ENCODE measurements around the gene DPH5.
"Not testable (repeated sequence)": the region's sequence is repeated elsewhere in the genome, so short reads cannot be mapped to it uniquely, and the experiment has no call there.

DPH5 gene, protein sequence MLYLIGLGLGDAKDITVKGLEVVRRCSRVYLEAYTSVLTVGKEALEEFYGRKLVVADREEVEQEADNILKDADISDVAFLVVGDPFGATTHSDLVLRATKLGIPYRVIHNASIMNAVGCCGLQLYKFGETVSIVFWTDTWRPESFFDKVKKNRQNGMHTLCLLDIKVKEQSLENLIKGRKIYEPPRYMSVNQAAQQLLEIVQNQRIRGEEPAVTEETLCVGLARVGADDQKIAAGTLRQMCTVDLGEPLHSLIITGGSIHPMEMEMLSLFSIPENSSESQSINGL

DNA sequence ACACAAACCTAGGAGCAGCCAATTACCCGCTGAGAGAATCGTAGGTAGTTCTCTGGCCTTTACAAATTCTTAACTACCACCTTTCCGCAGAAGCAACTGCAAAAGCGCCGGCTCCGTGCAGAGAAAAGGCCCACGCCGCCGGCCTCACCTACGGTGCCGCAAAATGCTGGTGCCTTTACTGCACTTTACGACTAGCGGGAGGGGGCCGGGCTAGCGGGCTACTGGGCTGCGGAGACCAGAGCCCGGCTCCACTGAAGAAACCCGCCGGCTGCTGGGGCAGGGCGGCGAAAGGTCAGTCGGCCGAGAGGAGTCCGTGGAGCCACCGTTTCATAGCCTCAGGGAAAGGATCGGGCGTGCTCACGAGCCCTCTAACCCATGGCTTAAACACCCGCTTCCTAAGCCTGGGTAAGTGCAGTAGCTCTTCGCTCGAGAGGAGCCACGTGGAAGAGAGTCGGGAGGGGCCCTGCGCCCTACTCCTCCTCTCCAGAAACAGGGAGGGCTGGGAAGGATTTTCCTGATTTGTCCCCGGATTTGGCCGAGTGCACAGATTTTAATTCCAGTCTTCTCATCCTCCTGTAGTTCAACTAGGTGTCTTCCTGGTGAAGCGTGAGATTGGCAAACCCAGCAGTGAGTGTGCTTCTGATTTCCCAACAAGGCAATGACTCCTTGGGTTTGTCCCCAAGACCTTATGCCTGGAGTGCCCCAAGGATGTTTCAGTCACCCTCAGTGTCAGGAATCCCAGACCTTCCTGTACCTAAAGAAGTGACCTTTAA is at the start of gene DPH5:
Gene DPH5 (minus strand): TSS at position 128 of the 773 bp plus-strand sequence. CDS start 341 bp downstream, outside the sequence.
- DNase-seq (ENCODE audit: low spot score) = peak; percentile 78

DNA sequence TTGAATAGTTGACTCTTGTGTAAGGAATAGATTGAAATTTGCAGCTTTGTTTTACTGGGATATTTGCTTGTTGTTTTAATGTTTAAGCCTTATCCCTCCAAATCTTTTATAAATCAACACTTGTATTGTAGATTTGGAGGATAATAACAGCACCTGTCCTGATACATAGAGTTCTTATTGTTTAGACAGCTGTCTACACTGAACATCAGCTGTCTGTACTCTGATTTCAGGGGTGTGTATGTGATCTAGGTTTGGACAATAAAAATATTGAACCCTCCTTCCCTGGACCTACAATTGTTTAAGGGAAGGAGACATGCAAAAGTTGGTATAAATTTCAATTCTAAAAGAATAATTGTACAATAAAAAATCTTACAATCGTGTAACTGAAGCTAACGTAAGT is 48.3 kb upstream of the DPH5 start:
- DNase-seq (ENCODE audit: low spot score) = no peak

DNA sequence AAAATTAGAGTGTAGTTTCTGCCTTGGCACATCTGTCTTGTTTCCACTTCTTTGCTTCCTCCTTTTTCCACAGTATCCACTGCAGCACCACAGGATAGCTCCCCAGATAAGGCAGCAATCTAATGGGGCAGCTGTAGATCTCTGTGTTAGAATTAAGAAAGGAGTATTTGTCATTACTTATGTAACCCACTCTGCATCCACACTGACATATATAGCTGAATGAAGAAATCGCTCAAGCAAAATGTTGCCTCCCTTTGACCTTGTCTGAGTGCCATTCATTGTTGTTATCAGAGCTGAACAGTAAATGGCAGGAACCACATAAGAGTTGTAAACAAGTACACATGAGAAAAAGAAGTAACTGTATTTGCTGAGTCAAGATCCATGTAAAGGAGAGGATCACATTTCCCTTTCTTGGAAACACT is 45.9 kb upstream of the DPH5 start:
- peak; percentile 9 for DNase-seq (ENCODE audit: low spot score)

DNA sequence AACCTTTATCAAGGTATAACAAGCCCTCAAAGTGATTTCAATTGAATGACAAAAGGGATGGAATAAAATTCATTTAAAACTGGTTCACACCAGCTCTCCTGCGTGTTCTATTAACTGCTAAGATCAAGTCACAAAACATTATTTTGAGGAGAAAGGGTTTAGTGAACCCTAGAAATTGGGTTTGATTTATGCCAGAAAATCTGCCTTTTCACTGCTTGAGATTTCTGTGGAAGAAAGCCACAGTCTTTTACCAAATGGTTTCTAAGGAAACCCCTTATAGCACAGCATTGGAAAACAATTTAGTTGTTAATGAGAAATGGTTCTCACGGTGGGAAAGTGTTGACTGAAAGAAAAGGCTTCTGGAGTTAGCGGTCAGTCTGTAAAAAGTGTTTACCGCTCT is 43.6 kb upstream of the DPH5 start:
- DNase-seq (ENCODE audit: low spot score) = no peak

DNA sequence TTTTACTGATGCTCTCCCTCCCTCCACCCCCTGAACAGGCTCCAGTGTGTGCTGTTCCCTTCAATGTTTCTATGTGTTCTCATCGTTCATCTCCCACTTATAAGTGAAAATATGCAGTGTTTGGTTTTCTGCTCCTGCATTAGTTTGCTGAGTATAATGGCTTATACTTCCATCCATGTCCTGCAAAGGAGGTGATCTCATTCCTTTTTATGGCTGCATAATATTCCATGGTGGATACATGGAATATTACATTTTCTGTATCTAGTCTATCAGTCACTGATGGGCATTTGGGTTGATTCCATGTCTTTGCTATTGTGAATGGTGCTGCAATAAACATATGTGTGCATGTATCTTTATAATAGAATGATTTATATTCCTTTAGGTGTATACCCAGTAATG is 41.4 kb upstream of the DPH5 start:
- DNase-seq (ENCODE audit: low spot score) = not testable (repeated sequence)

DNA sequence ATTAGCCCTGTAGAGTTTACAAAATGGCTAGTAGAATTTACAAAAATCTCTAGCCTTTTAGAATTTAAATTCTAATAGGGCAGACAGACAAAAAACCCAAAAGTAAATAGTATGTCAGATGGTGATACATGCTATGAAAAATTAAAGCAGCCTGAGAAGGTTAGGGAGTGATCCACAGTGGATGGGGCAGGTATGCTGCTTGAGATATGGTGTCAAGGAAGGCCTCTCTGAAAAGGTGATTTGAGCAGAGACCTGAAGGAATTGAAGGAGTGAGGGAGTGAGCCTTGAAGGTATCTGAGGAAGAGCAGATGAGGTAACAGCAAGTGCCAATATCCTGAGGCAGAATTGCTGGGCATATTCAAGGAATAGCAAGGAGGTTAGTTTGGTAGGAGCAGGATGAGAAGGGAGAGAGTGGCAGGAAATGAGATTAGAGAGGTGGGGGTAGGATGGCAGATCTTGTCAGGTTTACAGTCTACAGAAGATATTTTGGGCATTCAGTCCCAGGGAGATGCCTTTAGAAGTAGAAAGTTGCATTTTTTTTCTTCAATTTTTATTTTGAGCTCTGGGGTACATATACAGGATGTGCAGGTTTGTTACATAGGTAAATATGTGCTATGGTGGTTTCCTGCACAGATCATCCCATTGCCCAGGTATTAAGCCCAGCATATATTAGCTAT is 40.8 kb upstream of the DPH5 start:
- no peak for DNase-seq (ENCODE audit: low spot score)

DNA sequence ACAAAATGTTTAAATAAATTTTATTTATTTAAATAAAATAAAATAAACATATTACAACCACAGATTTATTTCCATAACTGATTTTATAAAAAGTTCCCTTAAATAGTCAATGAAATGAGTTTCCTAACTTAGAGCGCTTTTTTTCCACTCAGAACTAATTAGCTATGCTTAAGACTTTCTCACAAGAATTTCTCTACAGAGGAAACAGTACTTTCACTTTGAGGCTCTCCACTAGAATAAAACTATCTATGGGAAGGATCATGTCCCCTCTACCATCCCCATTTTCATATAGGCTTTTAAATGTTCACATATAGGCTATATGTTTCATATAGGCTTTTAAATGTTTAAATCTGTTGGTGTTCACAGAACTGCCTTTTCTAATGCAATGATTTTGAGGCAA is 40.0 kb upstream of the DPH5 start:
- no peak for DNase-seq (ENCODE audit: low spot score)

DNA sequence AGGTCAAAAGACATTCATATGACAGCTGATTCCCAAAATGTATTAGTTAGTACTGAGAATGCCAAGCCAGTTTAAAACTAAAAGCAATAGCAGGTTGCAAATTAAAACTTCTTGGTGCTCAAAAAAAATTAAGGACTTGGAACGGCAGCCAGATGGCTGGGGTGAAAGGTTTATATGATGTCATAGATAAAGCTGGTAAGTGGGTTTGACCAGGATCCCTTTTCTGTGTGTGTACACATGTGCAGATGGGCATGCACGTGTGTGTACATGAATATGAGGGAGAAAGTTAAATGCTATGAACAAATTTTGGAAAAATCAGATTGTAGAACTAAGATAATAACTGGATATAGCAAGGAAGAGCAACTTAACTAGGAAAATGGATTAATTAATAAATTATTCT is 39.1 kb upstream of the DPH5 start:
- DNase-seq (ENCODE audit: low spot score) = no peak

DNA sequence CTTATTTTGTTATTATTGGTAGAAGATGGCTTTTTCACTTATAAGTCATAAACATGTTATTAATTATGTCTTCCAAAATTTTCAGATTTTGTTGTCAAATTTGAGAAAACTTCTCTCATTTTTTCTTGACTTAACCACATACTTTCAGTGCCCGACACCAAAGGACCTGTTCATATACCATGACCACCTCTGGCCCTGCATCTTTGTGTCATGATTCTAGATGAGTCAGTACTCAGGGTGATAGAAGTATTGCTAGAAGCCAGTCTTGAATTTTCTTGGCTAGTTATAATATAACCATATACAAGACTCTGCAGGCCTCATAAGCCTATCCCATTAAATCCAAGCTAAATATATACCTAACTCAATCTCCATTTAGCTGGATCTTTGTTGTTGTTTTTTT is 35.4 kb upstream of the DPH5 start:
- no peak for DNase-seq (ENCODE audit: low spot score)

DNA sequence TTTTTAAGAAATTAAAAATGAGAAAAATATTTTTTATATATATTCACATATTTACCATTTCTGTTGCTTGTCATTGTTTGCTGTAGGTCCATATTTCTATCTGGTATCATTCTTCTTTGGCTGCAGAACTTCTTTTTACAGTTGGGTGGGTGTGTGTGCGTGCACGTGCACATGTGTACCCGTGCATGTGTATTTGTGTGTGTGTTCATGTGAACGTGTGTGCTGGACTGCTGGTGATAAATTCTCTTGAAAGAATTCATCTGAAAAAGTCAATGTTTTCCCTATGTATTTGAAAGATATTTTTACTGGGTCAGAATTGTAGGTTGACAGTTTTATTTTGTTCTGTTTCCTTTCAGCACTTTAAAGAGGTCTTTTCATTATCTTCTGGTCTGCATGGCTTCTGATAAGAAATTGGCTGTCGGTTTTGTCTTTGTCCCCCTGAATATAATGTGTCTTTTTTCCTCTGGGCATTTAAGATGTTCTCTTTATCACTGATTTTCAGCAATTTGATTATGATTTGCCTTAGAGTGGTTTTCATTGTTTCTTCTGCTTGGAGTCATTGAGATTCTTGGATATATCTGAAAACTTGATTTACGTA is 34.5 kb upstream of the DPH5 start:
- DNase-seq (ENCODE audit: low spot score) = no peak

DNA sequence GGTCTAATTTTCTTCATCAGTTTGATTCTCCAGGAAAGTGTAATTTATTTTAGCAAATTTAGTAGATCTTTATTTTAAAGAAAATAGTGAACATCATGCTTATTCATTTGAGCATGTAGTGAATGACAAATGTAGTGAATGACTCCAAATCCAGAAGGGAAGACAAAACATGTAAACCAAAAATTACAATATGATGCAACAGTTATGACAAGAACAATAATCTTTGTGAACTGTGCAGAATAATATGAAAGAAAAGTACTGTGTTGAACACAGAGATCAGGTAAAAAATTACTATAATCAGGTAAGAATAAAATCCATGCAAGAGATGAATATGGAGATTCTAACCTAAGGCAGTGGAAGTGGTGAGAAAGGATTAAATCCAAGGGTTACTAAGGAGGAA is 30.0 kb upstream of the DPH5 start:
- no peak for DNase-seq (ENCODE audit: low spot score)

DNA sequence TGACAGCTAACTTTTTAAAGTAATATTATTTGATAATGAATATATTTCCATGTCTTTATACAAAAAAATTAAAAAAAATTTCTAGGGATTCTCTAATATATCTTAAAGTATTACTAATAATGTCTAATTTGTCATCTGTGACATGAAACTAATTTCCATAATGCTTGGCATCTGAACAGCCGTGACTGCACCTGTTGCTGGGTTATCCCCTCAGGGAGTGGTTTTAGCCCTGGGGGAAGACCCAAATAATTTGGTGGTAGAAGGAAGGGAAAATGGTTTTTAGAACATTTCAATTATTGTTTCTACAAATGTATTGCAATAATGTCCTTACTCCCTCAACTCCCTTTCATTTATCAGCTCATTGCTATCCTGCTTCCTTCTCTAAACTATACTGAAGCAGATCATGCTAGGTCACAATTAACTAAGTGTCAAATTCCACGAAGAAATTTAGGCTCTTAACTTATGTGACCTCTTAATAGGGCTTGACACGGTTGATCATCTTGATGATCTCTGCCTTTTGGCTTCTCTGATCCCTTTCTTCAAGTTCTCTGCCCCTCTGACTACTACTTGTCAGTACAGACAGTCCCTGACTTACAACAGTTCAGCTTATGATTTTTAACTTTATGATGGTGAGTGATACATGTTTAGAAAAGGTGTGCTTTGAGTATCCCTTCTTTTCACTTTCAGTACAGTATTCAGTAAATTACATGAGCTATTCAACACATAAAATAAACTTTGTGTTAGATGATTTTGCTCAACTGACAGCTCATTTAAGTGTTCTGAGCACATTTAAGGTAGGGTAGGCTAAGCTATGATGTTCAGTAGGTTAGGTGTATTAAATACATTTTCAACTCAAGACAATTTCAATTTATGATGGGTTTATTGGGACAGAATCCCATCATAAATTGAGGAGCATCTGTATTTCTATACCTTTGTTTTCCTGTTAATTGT is 26.4 kb upstream of the DPH5 start:
- no peak for DNase-seq (ENCODE audit: low spot score)

DNA sequence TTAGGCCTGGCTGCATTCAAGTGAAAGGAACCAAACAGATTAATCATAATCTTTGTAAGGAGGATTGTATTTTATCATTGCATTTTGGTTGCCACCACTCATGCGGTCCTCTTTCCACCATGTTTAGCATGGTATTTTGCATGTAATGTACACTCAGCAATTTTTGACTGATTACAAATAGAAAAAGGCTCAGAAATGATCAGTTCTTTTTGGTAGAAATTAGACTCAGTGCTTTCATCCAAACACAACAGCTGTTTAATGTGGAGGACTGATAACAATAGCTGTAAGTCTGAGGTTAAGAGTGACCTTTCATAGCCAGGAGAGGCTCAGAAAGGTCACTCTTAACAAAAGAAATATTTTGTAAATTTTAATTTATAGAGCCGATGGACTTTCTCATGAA is 25.3 kb upstream of the DPH5 start:
- DNase-seq (ENCODE audit: low spot score) = no peak

DNA sequence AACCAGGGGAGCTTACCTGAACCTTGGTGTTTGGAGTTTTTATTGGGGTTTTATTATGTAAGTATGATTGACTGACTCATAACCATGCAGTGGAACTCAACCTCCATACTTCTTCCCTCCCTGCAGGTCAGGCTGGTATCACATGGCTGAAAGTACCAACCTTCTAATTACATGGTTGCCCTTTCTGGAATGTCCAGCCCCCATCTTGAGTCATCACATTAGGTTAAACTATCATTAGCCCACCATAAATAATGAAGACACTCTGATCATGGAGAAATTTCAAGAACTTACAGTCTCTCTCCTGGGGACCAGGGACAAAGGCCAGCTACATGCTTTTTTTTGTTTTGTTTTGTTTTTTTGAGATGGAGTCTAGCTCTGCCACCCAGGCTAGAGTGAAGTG is 19.2 kb upstream of the DPH5 start:
- no peak for DNase-seq (ENCODE audit: low spot score)

DNA sequence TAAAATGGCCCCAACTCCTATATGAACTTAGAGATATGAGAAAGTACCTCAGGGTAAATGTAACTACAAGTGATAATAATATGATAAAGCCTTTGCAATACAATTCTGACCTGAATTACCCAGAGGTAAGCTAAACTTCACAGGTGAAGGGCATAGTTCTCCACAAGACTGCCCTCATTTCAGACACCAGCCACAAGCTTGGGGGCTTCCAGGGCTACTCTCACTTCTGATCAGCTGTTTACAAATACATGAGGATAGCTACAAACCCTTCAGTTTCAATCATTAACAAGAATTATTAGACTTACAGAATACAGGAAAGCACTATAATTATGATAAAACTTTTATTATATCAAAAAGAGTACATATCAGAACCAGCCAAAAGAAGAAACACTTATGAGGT is 18.7 kb upstream of the DPH5 start:
- DNase-seq (ENCODE audit: low spot score) = no peak

DNA sequence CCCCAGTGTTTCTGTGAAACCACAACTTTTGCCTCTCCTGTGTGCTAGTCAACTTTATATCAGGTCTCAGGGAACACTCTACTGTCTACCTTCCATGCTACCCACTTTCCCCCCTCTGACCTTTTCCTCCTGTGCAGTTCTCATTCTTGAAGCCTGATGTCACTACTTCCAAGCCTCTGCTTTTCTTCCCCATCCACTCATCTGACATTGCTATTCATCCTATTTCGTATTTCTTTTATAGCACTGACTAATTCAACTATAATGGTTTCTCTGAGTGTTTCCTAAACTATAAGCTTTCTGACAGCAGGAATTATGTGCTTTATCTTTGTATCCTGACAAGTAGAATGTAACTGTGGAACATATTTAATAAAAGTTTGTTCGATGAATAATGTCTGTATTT is 18.2 kb upstream of the DPH5 start:
- DNase-seq (ENCODE audit: low spot score) = no peak

DNA sequence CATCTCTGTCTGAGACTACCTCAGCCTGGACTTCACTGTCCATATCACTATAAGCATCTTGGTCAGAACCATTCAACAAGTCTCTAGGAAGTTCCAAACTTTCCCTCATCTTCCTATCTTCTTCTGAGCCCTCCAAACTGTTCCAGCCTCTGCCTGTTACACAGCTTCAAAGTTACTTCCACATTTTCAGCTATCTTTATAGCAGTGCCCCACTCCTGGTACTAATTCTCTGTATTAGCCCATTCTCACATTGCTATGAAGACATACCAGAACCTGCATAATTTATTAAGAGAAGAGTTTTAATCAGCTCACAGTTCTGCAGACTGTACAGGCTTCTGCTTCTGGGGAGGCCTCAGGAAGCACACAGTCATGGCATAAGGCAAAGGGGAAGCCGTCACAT is 15.7 kb upstream of the DPH5 start:
- DNase-seq (ENCODE audit: low spot score) = no peak

DNA sequence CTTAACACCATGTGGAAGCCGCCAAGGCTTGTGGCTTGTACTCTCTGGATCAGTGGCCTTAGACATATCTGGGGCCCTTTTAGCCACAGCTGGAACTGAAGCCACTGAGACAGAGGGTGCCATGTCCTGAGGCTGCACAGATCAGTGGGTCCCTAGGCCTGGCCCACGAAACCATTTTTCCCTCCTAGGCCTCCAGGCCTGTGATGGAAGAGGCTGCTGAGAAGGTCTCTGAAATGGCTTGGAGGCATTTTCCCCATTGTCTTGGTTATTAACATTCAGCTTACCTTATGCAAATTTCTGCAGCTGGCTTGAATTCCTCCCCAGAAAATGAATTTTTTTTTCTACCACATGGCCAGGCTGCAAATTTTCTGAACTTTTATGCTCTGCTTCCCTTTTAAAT is 15.1 kb upstream of the DPH5 start:
- DNase-seq (ENCODE audit: low spot score) = no peak

DNA sequence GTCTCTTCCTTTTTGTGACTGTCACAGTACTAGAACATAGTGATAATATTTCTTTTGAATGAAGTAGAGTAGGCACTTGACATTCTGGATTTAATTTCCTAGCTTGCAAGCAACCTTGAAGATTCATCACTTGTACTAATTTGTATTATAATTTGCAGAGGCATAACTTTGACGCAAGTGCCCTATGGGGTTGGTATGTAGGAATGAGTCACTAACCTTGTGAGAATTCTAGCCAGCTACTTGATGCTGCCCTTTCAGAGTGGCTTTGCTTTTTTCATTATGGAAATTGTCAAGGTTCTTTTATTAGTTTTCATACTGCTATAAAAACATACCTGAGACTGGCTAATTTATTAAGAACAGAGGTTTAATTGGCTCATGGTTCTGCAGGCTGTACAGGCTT is 13.7 kb upstream of the DPH5 start:
- DNase-seq (ENCODE audit: low spot score) = no peak

DNA sequence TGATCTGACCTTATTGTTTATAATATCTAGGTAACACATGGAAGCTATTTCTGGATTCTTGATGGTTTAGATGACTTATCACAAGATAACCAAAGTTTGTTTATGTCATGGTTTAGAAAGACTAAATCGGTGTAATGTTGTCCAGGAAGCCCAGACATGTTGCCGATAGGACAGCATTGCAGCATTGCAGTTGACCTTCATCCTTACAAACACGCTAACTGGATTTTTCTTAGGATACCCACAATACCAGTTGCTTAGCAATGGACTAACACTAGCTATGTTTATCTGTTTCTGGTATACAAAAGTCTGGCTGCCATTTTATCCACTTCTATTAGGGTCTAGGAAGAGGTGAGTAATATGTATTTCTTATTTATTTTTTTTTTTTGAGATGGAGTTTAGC is 11.7 kb upstream of the DPH5 start:
- no peak for DNase-seq (ENCODE audit: low spot score)

DNA sequence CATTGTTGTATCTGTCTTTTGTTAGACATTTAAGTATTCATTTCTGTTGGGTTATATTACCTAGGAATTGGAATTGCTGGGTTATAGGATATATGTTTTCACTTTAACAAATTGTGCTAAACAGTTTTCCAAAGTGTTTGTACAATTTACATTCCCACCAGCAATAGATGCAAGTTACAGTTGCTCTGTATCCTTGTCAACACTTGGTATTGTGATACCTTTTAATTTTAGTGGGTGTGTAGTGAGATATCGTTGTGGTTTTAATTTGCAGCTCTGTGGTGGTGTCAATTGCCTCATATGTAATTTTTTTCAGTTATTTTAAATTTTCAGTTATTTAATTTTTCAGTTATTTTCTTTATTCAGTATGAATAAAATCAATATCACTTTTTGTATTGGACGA is 7.4 kb upstream of the DPH5 start:
- no peak for DNase-seq (ENCODE audit: low spot score)

DNA sequence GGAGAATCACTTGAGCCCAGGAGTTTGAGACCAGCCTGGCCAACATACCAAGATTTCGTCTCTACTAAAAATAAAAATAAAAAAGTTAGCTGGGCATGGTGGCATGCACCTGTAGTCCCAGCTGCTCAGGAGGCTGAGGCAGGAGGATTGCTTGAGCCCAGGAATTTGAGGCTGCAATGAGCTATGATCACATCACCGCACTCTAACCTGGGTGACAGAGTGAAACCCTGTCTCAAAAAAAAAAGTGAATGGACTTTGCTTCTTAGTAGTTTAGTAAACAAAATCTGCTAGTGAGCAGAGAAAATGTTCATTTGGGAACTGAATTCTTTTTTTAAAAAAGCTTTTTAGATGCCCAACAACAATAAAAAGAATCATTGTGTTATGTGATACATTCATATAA is 6.5 kb upstream of the DPH5 start:
- DNase-seq (ENCODE audit: low spot score) = not testable (repeated sequence)

All from hematopoietic multipotent progenitor cell treated with erythropoietin and hydrocortisone succinate and interleukin-3 and kit ligand, for 15 days (in vitro differentiated cells).